Testis (tissue), 2 donors: Measurements from ENCODE around the gene RHBDD1.

Experiments used
- CTCF ChIP-seq, 3 experiments: fragments of 450-650 bp in 2 of 3; fragments of 200-600 bp in 1 of 3; sonication (generic) in 1 of 3; IDR thresholded peaks; one replicate each; pipeline ENCODE4 v1.5.1; 2016 to 2019; ENCODE audit warnings: antibody characterized with exemption in 3 of 3, mild to moderate bottlenecking in 2 of 3, moderate library complexity in 1 of 3
- POLR2A ChIP-seq: fragments of 450-650 bp; IDR thresholded peaks from one replicate; pipeline ENCODE4 v1.6.1; 2017; ENCODE audit warnings: antibody characterized with exemption, mild to moderate bottlenecking, moderate library complexity

GRCh38 chr2:226995625-226996041 lies 159.8 kb downstream of the RHBDD1 start:
- TF ChIP-seq CTCF (IDR thresholded peaks at IDR 0.05) (no peak), POLR2A (no peak)
